IgD-negative memory B cell (primary cell): Measurements from ENCODE around the gene ILKAP. TPM values are rescaled to one million over a fixed set of nuclear protein-coding genes. Genes with fewer than 3 reads are reported as not detected.

ENCODE experiments used
- H3K27ac Mint-ChIP-seq, 3 donors: one replicate each; pipeline ENCODE4 v1.8.0; 2020 to 2022; ENCODE audit warnings: mild to moderate bottlenecking in 3 of 3, mixed read lengths in 3 of 3, moderate library complexity in 1 of 3
- H3K27me3 Mint-ChIP-seq: one replicate; pipeline ENCODE4 v1.8.0; 2021; ENCODE audit warnings: mixed read lengths
- H3K36me3 Mint-ChIP-seq: one replicate; pipeline ENCODE4 v1.8.0; 2020; ENCODE audit warnings: mild to moderate bottlenecking, mixed read lengths
- H3K4me1 Mint-ChIP-seq, 3 donors: one replicate each; pipeline ENCODE4 v1.8.0; 2020 to 2022; ENCODE audit warnings: mixed read lengths in 3 of 3, mild to moderate bottlenecking in 1 of 3
- H3K4me3 Mint-ChIP-seq, 4 donors: one replicate each; pipeline ENCODE4 v1.8.0; 2020 to 2022; ENCODE audit warnings: mild to moderate bottlenecking in 4 of 4, mixed read lengths in 4 of 4, moderate library complexity in 3 of 4
- H3K9me3 Mint-ChIP-seq, 3 donors: one replicate each; pipeline ENCODE4 v1.8.0; 2020 to 2021; ENCODE audit warnings: mixed read lengths in 3 of 3, mild to moderate bottlenecking in 1 of 3
- polyA plus RNA-seq: library from polyadenylated mRNA; unstranded; fragments of 300-500 nt; fragmentation: Illumina TruSeq; gene quantifications from one replicate; pipeline ENCODE4 v1.2.3, GENCODE V29; 2021

Gene ILKAP
- polyA plus RNA-seq, 1 donor from 2014 or later: 50.2 TPM

GRCh38 chr2:238239863-238240756 lies 36.6 kb upstream of the ILKAP start, which contains the start of gene HES6:
TSS of gene HES6 (minus strand) at chr2:238240038. CDS start at chr2:238239905, 133 bp downstream.
- Mint-ChIP-seq H3K27ac (peak within 1 kb of the TSS in 2 of 3 donors; percentile 91 to 93), H3K36me3 (peaks cover 4% of the 10 kb centered on the region), H3K4me3 (peak within 1 kb of the TSS; percentile 86 to 93 (median 88)), H3K9me3 (no peaks in the 10 kb centered on the region), H3K4me1 (peaks cover 0 to 5% (median 2%) of the 10 kb centered on the region in 3 donors), H3K27me3 (peaks cover 15% of the 10 kb centered on the region)

GRCh38 chr2:238239543-238239862 lies 36.0 kb upstream of the ILKAP start:
- Mint-ChIP-seq H3K27me3 (peaks cover 18% of the 10 kb centered on the region), H3K9me3 (no peaks in the 10 kb centered on the region), H3K36me3 (peaks cover 3% of the 10 kb centered on the region), H3K4me3 (peak overlapping the region in 1 of 4 donors; percentile 76), H3K4me1 (peaks cover 0 to 6% (median 5%) of the 10 kb centered on the region in 3 donors), H3K27ac (no peak overlapping the region)

- Mint-ChIP-seq H3K27ac (no peak overlapping the region), H3K27me3 (peaks cover 19% of the 10 kb centered on the region), H3K4me3 (peak overlapping the region; percentile 57 to 85 (median 72)), H3K9me3 (no peaks in the 10 kb centered on the region), H3K4me1 (peaks cover 0 to 7% (median 5%) of the 10 kb centered on the region in 3 donors), H3K36me3 (peaks cover 3% of the 10 kb centered on the region)
Observed at GRCh38 chr2:238238766-238239542, 35.5 kb upstream of the ILKAP start.

- Mint-ChIP-seq H3K4me3 (peak overlapping the region; percentile 53 to 85 (median 76)), H3K36me3 (peaks cover 3% of the 10 kb centered on the region), H3K4me1 (peaks cover 0 to 8% (median 5%) of the 10 kb centered on the region in 3 donors), H3K9me3 (no peaks in the 10 kb centered on the region), H3K27ac (peak overlapping the region in 1 of 3 donors; percentile 73), H3K27me3 (peaks cover 19% of the 10 kb centered on the region)
Observed at GRCh38 chr2:238238311-238238765, 34.8 kb upstream of the ILKAP start.

GRCh38 chr2:238237431-238238135 lies 34.1 kb upstream of the ILKAP start:
- peaks cover 19% of the 10 kb centered on the region for H3K27me3 Mint-ChIP-seq
- H3K4me1 Mint-ChIP-seq: peaks cover 0 to 8% (median 5%) of the 10 kb centered on the region in 3 donors
- no peak overlapping the region for H3K27ac Mint-ChIP-seq
- peak overlapping the region in 2 of 4 donors; percentile 84 to 85 for H3K4me3 Mint-ChIP-seq
- H3K36me3 Mint-ChIP-seq: peaks cover 3% of the 10 kb centered on the region
- H3K9me3 Mint-ChIP-seq: no peaks in the 10 kb centered on the region

- Mint-ChIP-seq H3K4me1 (peaks cover 0 to 8% (median 6%) of the 10 kb centered on the region in 3 donors), H3K36me3 (peaks cover 3% of the 10 kb centered on the region), H3K27ac (peak overlapping the region in 1 of 3 donors; percentile 71), H3K27me3 (peaks cover 20% of the 10 kb centered on the region), H3K9me3 (no peaks in the 10 kb centered on the region), H3K4me3 (peak overlapping the region in 1 of 4 donors; percentile 85)
Observed at GRCh38 chr2:238236571-238236970, 33.1 kb upstream of the ILKAP start.

- Mint-ChIP-seq H3K4me1 (peaks cover 0 to 8% (median 8%) of the 10 kb centered on the region in 3 donors), H3K4me3 (peak overlapping the region in 3 of 4 donors; percentile 31 to 85 (median 57)), H3K36me3 (peaks cover 3% of the 10 kb centered on the region), H3K27me3 (peaks cover 20% of the 10 kb centered on the region), H3K9me3 (no peaks in the 10 kb centered on the region), H3K27ac (peak overlapping the region in 1 of 3 donors; percentile 71)
Observed at GRCh38 chr2:238235856-238236255, 32.4 kb upstream of the ILKAP start.

GRCh38 chr2:238235331-238235732 lies 31.8 kb upstream of the ILKAP start:
- H3K9me3 Mint-ChIP-seq: no peaks in the 10 kb centered on the region
- no peak overlapping the region for H3K27ac Mint-ChIP-seq
- H3K27me3 Mint-ChIP-seq: peaks cover 20% of the 10 kb centered on the region
- H3K4me1 Mint-ChIP-seq: peaks cover 3 to 12% (median 12%) of the 10 kb centered on the region in 3 donors
- peaks cover 3% of the 10 kb centered on the region for H3K36me3 Mint-ChIP-seq
- H3K4me3 Mint-ChIP-seq: peak overlapping the region; percentile 63 to 92 (median 74)

- H3K4me1 Mint-ChIP-seq: peaks cover 5 to 12% (median 10%) of the 10 kb centered on the region in 3 donors
- H3K27ac Mint-ChIP-seq: no peak overlapping the region
- H3K36me3 Mint-ChIP-seq: peaks cover 7% of the 10 kb centered on the region
- H3K4me3 Mint-ChIP-seq: peak overlapping the region; percentile 18 to 87 (median 60)
- no peaks in the 10 kb centered on the region for H3K9me3 Mint-ChIP-seq
- peaks cover 18% of the 10 kb centered on the region for H3K27me3 Mint-ChIP-seq
Observed at GRCh38 chr2:238233625-238234024, 30.1 kb upstream of the ILKAP start.

DNA sequence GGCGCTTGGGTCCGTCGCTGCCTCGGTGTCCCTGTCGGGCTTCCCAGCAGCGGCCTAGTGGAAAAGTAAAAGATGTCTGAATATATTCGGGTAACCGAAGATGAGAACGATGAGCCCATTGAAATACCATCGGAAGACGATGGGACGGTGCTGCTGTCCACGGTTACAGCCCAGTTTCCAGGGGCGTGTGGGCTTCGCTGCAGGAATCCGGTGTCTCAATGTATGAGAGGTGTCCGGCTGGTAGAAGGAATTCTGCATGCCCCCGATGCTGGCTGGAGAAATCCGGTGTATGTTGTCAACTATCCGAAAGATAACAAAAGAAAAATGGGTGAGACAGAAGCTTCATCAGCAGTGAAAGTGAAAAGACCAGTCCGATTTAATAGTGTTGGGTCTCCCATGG lies 28.3 kb upstream of the ILKAP start:
- Mint-ChIP-seq H3K4me3 (peak overlapping the region; percentile 33 to 94 (median 84)), H3K27me3 (peaks cover 13% of the 10 kb centered on the region), H3K36me3 (peaks cover 7% of the 10 kb centered on the region), H3K27ac (no peak overlapping the region), H3K9me3 (no peaks in the 10 kb centered on the region), H3K4me1 (peaks cover 5 to 14% (median 10%) of the 10 kb centered on the region in 3 donors)

DNA sequence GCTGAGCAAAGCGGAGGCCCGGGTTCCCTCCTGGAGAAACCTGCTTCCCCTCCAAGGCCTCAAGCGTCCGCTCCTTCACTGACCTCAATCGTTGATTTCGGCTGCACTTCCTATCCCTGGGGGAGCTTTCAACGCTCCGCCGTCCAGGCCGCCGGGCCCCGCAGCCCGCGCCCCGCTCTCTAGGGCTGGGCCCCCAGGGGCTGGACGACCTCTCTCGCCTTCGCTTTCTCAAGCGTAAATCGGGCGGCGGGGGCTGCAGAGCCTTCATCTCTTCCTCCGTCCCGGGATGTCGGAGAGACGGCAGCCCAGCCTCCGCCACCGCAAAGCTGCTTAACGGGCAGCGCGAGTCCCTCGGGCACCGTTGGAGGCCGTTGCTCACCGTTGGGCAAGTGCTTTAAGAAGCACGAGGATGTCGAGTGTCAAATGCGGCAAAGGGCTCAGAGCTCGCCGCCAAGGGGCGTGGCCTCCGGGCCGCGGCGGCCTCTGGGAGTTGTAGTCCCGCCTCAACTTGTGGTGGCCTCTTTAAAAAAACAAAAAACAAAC lies 27.8 kb upstream of the ILKAP start:
- peaks cover 5 to 14% (median 10%) of the 10 kb centered on the region in 3 donors for H3K4me1 Mint-ChIP-seq
- H3K9me3 Mint-ChIP-seq: no peaks in the 10 kb centered on the region
- H3K27me3 Mint-ChIP-seq: peaks cover 13% of the 10 kb centered on the region
- no peak overlapping the region for H3K27ac Mint-ChIP-seq
- peaks cover 7% of the 10 kb centered on the region for H3K36me3 Mint-ChIP-seq
- H3K4me3 Mint-ChIP-seq: peak overlapping the region; percentile 33 to 94 (median 84)

GRCh38 chr2:238230699-238231098 lies 27.2 kb upstream of the ILKAP start:
- Mint-ChIP-seq H3K27ac (no peak overlapping the region), H3K4me1 (peaks cover 5 to 13% (median 7%) of the 10 kb centered on the region in 3 donors), H3K4me3 (peak overlapping the region in 3 of 4 donors; percentile 46 to 94 (median 87)), H3K36me3 (peaks cover 6% of the 10 kb centered on the region), H3K9me3 (no peaks in the 10 kb centered on the region), H3K27me3 (peaks cover 10% of the 10 kb centered on the region)

GRCh38 chr2:238228700-238229099 lies 25.2 kb upstream of the ILKAP start:
- Mint-ChIP-seq H3K4me1 (peaks cover 4 to 9% (median 5%) of the 10 kb centered on the region in 3 donors), H3K27ac (no peak overlapping the region), H3K4me3 (no peak overlapping the region), H3K36me3 (peaks cover 7% of the 10 kb centered on the region), H3K9me3 (no peaks in the 10 kb centered on the region), H3K27me3 (peaks cover 1% of the 10 kb centered on the region)

GRCh38 chr2:238227587-238228032 lies 24.1 kb upstream of the ILKAP start:
- Mint-ChIP-seq H3K9me3 (no peaks in the 10 kb centered on the region), H3K4me1 (peaks cover 4 to 9% (median 5%) of the 10 kb centered on the region in 3 donors), H3K4me3 (no peak overlapping the region), H3K27ac (peak overlapping the region in 1 of 3 donors; percentile 17), H3K27me3 (peaks cover 1% of the 10 kb centered on the region), H3K36me3 (peaks cover 7% of the 10 kb centered on the region)
